Keratinocyte (primary cell): ENCODE results near the gene SCNN1A. TPM values are rescaled to one million over a fixed set of nuclear protein-coding genes. Genes with fewer than 3 reads are reported as not detected.

ENCODE experiments used
- DNase-seq: peaks from one replicate; pipeline ENCODE4 v3.0.0-alpha.2; 2011; ENCODE audit warnings: low read depth, missing footprints, low spot score
- FAIRE-seq: peaks from 2 replicates; lab custom pipeline; 2011; peaks lifted over from hg19 to GRCh38; lab: Jason Lieb, UNC
- H2AFZ ChIP-seq: 2 replicates; pipeline ENCODE4 v1.6.0; 2012; ENCODE audit warnings: low read length, control low read depth, inconsistent platforms; ENCODE audit not compliant: control insufficient read depth
- H3K27ac ChIP-seq: 2 replicates; pipeline ENCODE4 v1.5.1; 2011; ENCODE audit warnings: low read length; ENCODE audit not compliant: control insufficient read depth, insufficient read depth
- H3K27me3 ChIP-seq: 3 replicates; pipeline ENCODE4 v1.6.0; 2011; ENCODE audit warnings: low read length; ENCODE audit not compliant: control insufficient read depth, insufficient read depth; ENCODE audit errors: extremely low read depth
- H3K36me3 ChIP-seq, 2 experiments: 2 replicates in 1 of 2; 3 replicates in 1 of 2; pipeline ENCODE4 v1.5.1; 2011; ENCODE audit warnings: low read length in 2 of 2, mild to moderate bottlenecking in 1 of 2; ENCODE audit not compliant: control insufficient read depth in 2 of 2, insufficient read depth in 2 of 2; ENCODE audit errors: extremely low read depth in 1 of 2
- H3K4me1 ChIP-seq: 3 replicates; pipeline ENCODE4 v1.5.1; 2011; ENCODE audit warnings: low read length; ENCODE audit not compliant: control insufficient read depth, insufficient read depth; ENCODE audit errors: extremely low read depth
- H3K4me2 ChIP-seq: 3 replicates; pipeline ENCODE4 v1.6.0; 2011; ENCODE audit warnings: low read depth, low read length; ENCODE audit not compliant: control insufficient read depth, insufficient read depth; ENCODE audit errors: extremely low read depth
- H3K4me3 ChIP-seq, 3 experiments: fragments of 200-600 bp in 1 of 3; sonication (generic) in 1 of 3; 2 replicates in 2 of 3; 3 replicates in 1 of 3; pipeline ENCODE4 v1.5.1; 2011 to 2016; ENCODE audit warnings: low read length in 3 of 3, mild to moderate bottlenecking in 3 of 3, control low read depth in 2 of 3, inconsistent platforms in 1 of 3, low read depth in 1 of 3, mixed read lengths in 1 of 3, mixed run types in 1 of 3, moderate library complexity in 1 of 3; ENCODE audit not compliant: control insufficient read depth in 2 of 3, insufficient read depth in 2 of 3; ENCODE audit errors: extremely low read depth in 1 of 3
- H3K79me2 ChIP-seq: 2 replicates; pipeline ENCODE4 v1.6.0; 2012; ENCODE audit warnings: low read length; ENCODE audit not compliant: control insufficient read depth, insufficient read depth
- H3K9ac ChIP-seq: 3 replicates; pipeline ENCODE4 v1.6.0; 2011; ENCODE audit warnings: low read length; ENCODE audit not compliant: control insufficient read depth, insufficient read depth; ENCODE audit errors: extremely low read depth
- H3K9me1 ChIP-seq: 3 replicates; pipeline ENCODE4 v1.6.0; 2011; ENCODE audit warnings: low read length; ENCODE audit not compliant: control insufficient read depth, insufficient read depth; ENCODE audit errors: extremely low read depth
- H3K9me3 ChIP-seq: 2 replicates; pipeline ENCODE4 v1.5.1; 2012; ENCODE audit warnings: low read depth, low read length; ENCODE audit not compliant: control insufficient read depth
- H4K20me1 ChIP-seq: 3 replicates; pipeline ENCODE4 v1.6.0; 2011; ENCODE audit warnings: low read length; ENCODE audit not compliant: control insufficient read depth, insufficient read depth; ENCODE audit errors: extremely low read depth
- CTCF ChIP-seq, 3 experiments: IDR thresholded peaks in 1 of 3; conservative IDR thresholded peaks in 1 of 3; optimal IDR thresholded peaks in 1 of 3; 2 replicates in 2 of 3; 3 replicates in 1 of 3; pipeline versions ENCODE3 to v1.5.1; 2011; ENCODE audit warnings: low read length in 3 of 3, mild to moderate bottlenecking in 3 of 3, moderate library complexity in 2 of 3, control low read depth in 1 of 3, inconsistent platforms in 1 of 3; ENCODE audit not compliant: insufficient read depth in 2 of 3; ENCODE audit errors: extremely low read depth in 1 of 3
- EZH2 ChIP-seq: IDR thresholded peaks from one replicate; pipeline ENCODE4 v1.6.1; 2012; ENCODE audit warnings: inconsistent platforms, mild to moderate bottlenecking, low read length, moderate library complexity
- dilution Hi-C: fragments of 300-500 bp; cut with MboI; formaldehyde crosslinking; loops from one replicate; pipeline ENCODE4 v1.7.0; 2020; ENCODE audit warnings: low sequenced_read_pairs; ENCODE audit not compliant: extremely low pct_ligation_motif_present
- polyA plus RNA-seq, 5 experiments: library from polyadenylated mRNA; depleted of rRNA in 3 of 5; stranded (reverse) in 3 of 5; stranded (forward) in 1 of 5; unstranded in 1 of 5; fragments of >200 nt; gene quantifications; 1 replicate in 1 of 5; 2 replicates in 3 of 5; 3 replicates in 1 of 5; pipeline versions ENCODE4 v1.2.1 to v1.2.3, GENCODE V29; 2011 to 2012; ENCODE audit warnings: missing spikeins in 2 of 5, low read depth in 1 of 5, low replicate concordance in 1 of 5

SCNN1A gene
- polyA plus RNA-seq, 1 donor (not counting 4 experiments of a cell fraction or from before 2014, with no cell fraction given) = 11.1 TPM

DNA sequence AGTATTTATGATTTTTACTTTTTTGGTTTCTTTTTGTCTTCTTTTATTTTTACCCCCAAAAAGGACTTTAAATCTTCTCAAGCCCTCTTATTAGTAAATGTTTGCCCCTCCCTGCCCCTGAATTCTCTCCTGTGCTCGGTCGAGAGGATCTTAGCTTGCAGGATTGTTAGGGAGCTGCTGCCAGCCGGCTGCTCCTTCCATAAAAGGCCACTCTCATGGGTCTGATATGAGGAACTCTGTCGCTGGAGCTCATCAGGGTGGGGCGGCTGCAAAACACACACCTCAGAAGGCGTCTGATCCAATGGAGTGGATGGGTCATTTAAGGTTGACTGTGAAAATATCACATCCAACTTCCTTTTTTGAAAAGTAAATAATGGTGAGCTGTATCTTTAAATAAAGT, 17.1 kb upstream of the SCNN1A start:
- H3K79me2 ChIP-seq = peaks cover 18% of the 10 kb centered on the region
- no peaks in the 10 kb centered on the region for H3K27me3 ChIP-seq
- DNase-seq (no peak), FAIRE-seq (no peak)
- no peak overlapping the region for H3K9ac ChIP-seq
- peaks cover 3% of the 10 kb centered on the region for H3K4me1 ChIP-seq
- H3K9me3 ChIP-seq = no peaks in the 10 kb centered on the region
- no peak overlapping the region for H2AFZ ChIP-seq
- peaks cover 32 to 51% of the 10 kb centered on the region in 2 experiments for H3K36me3 ChIP-seq
- no peaks in the 10 kb centered on the region for H4K20me1 ChIP-seq
- no peak overlapping the region for H3K4me2 ChIP-seq
- H3K4me3 ChIP-seq = no peak overlapping the region
- TF ChIP-seq CTCF (optimal IDR thresholded peaks at IDR 0.05 in 1 of 3, IDR thresholded peaks at IDR 0.05 in 1 of 3, conservative IDR thresholded peaks at IDR 0.05 in 1 of 3; ENCODE audit: extremely low read depth in 1 of 3, insufficient read depth in 2 of 3, low read length in 3 of 3) (no peak), EZH2 (no peak)
- dilution Hi-C loops = no loop called here
- H3K9me1 ChIP-seq = no peaks in the 10 kb centered on the region
- no peak overlapping the region for H3K27ac ChIP-seq

DNA sequence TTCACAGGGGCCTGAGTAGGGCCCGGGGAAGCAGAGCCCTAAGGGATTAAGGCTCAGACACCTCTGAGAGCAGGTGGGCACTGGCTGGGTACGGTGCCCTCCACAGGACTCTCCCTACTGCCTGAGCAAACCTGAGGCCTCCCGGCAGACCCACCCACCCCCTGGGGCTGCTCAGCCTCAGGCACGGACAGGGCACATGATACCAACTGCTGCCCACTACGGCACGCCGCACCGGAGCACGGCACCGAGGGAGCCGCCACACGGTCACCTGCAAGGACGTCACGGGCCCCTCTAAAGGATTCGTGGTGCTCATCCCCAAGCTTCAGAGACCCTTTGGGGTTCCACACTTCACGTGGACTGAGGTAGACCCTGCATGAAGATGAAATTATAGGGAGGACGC, 15.7 kb upstream of the SCNN1A start:
- FAIRE-seq = no peak
- H3K27me3 ChIP-seq = no peaks in the 10 kb centered on the region
- peaks cover 36 to 65% of the 10 kb centered on the region in 2 experiments for H3K36me3 ChIP-seq
- no peak overlapping the region for H3K27ac ChIP-seq
- H3K4me2 ChIP-seq = no peak overlapping the region
- no peaks in the 10 kb centered on the region for H3K9me3 ChIP-seq
- H3K4me3 ChIP-seq = no peak overlapping the region
- TF ChIP-seq EZH2 (no peak), CTCF (optimal IDR thresholded peaks at IDR 0.05 in 1 of 3, IDR thresholded peaks at IDR 0.05 in 1 of 3, conservative IDR thresholded peaks at IDR 0.05 in 1 of 3; ENCODE audit: extremely low read depth in 1 of 3, insufficient read depth in 2 of 3, low read length in 3 of 3) (no peak)
- dilution Hi-C loops = no loop called here
- H3K79me2 ChIP-seq = peaks cover 29% of the 10 kb centered on the region
- no peak for DNase-seq
- no peak overlapping the region for H2AFZ ChIP-seq
- peaks cover 5% of the 10 kb centered on the region for H3K9me1 ChIP-seq
- no peaks in the 10 kb centered on the region for H4K20me1 ChIP-seq
- no peak overlapping the region for H3K9ac ChIP-seq
- H3K4me1 ChIP-seq = peaks cover 17% of the 10 kb centered on the region
